ENCODE measurements around the gene UNC5C.
A peak's percentile ranks its signal among the peaks of the same experiment; 100 is the strongest.

Gene UNC5C

DNA sequence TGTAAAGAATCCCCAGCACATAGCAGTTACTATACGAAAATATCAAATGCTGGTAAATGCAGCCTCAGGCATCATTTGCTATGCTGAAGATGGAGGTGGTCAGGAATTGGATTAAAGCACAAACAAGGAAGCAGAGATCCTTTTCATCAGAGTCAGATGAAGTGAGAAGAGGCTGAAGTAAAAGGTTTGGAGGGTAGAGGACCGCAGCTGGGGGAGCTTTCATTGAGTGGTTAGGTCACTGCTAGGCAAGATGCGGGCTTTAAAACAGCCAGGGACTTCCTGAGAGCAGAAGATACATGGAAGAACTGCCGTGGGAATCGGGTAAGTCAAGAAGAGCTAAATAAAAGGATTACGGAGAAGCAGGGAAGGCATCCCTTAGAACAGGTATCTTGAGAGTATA is 351.4 kb downstream of the UNC5C start:
- Histone ChIP-seq H2AK5ac (ENCODE audit: low read length) (no peak overlapping the region), H4K12ac (ENCODE audit: low read depth, low read length) (no peak overlapping the region), H2AFZ (ENCODE audit: insufficient read depth, low read length, poor library complexity) (no peak overlapping the region), H3K4ac (ENCODE audit: low read depth, low read length) (no peak overlapping the region), H3K27me3 (ENCODE audit: insufficient read depth, low read length) (no peaks in the 10 kb centered on the region), H3K79me2 (ENCODE audit: control insufficient read depth, insufficient read depth, low read length, poor library complexity) (no peaks in the 10 kb centered on the region), H3K36me3 (ENCODE audit: control insufficient read depth in 1 of 2, insufficient read depth in 2 of 2, low read length in 2 of 2) (peaks cover 15 to 28% of the 10 kb centered on the region in 2 experiments), H4K91ac (ENCODE audit: low read depth, low read length) (no peak overlapping the region), H3K27ac (ENCODE audit: low read depth, low read length) (no peak overlapping the region), H3K18ac (ENCODE audit: low read length) (no peak overlapping the region), H4K8ac (ENCODE audit: low read depth, low read length) (no peak overlapping the region), H3K79me1 (ENCODE audit: low read length) (peaks cover 3% of the 10 kb centered on the region), H3K4me3 (ENCODE audit: low read depth, low read length) (no peak overlapping the region), H3K9me3 (ENCODE audit: insufficient read depth, low read depth, low read length) (peaks cover 2% of the 10 kb centered on the region), H2BK120ac (ENCODE audit: insufficient read depth, low read length, poor library complexity) (no peak overlapping the region), H3K4me2 (ENCODE audit: low read length) (no peak overlapping the region), H3K4me1 (ENCODE audit: control insufficient read depth in 1 of 2, insufficient read depth in 2 of 2, low read length in 2 of 2) (peaks cover 0 to 5% of the 10 kb centered on the region in 2 experiments), H3K9ac (ENCODE audit: low read length) (no peak overlapping the region), H3K23ac (ENCODE audit: low read length) (no peak overlapping the region), H3K14ac (ENCODE audit: low read length) (no peak overlapping the region), H2BK12ac (ENCODE audit: low read length) (no peak overlapping the region), H2BK5ac (ENCODE audit: low read depth, low read length, poor library complexity) (no peak overlapping the region)
- WGBS (ENCODE audit: extremely low coverage, insufficient coverage, insufficient read length): no CpG with 5 or more reads among the region's 6 CpGs
- no peak for DNase-seq

DNA sequence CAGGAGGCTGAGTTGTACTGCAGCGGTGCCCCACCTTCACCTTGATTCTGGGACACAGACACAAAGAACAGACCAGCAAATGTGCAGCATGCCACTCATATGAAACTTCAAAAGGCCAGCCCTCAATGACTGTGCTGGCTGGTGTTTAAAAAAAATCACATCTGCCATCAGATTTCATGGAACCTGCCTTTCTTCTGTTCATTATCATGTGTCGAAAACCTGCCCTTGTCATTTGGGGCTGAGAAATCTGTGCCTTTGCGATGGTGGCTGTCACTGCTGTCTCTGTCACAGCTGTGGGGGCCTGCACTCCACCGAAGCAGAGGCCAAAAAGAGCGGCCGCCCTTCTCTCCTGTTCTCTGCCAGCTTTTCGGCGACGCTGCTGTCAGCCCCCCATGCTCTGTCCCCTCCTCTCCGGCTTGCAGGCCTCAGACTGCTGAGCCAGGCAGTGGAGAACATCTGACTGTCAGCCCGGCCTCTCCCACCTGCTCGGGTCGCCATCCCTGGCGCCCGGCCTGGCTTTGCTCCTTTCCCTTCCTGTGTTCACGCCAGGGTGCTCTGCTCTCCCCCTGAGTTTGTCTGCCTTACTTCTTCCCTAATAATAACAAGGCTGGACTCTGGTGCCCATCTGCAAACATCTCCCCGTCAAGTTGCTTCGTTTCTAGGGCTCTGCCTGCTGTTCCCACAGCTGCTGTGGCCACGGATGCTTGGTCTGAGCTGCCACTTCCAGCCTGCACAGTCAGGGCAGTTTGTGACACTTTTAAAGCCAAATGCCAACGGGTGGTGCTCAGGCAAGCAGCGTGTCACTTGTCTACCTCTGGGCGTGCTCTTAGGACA is 355.2 kb downstream of the UNC5C start:
- Histone ChIP-seq H3K4ac (ENCODE audit: low read depth, low read length) (no peak overlapping the region), H3K79me2 (ENCODE audit: control insufficient read depth, insufficient read depth, low read length, poor library complexity) (no peaks in the 10 kb centered on the region), H3K27me3 (ENCODE audit: insufficient read depth, low read length) (no peaks in the 10 kb centered on the region), H2AK5ac (ENCODE audit: low read length) (no peak overlapping the region), H3K27ac (ENCODE audit: low read depth, low read length) (peak overlapping the region; percentile 36), H3K18ac (ENCODE audit: low read length) (no peak overlapping the region), H4K8ac (ENCODE audit: low read depth, low read length) (no peak overlapping the region), H3K79me1 (ENCODE audit: low read length) (peaks cover 8% of the 10 kb centered on the region), H4K12ac (ENCODE audit: low read depth, low read length) (no peak overlapping the region), H2AFZ (ENCODE audit: insufficient read depth, low read length, poor library complexity) (no peak overlapping the region), H3K4me1 (ENCODE audit: control insufficient read depth in 1 of 2, insufficient read depth in 2 of 2, low read length in 2 of 2) (peaks cover 6 to 8% of the 10 kb centered on the region in 2 experiments), H3K4me3 (ENCODE audit: low read depth, low read length) (no peak overlapping the region), H2BK120ac (ENCODE audit: insufficient read depth, low read length, poor library complexity) (no peak overlapping the region), H3K9me3 (ENCODE audit: insufficient read depth, low read depth, low read length) (peaks cover 2% of the 10 kb centered on the region), H3K14ac (ENCODE audit: low read length) (peak overlapping the region; percentile 8), H3K4me2 (ENCODE audit: low read length) (no peak overlapping the region), H2BK5ac (ENCODE audit: low read depth, low read length, poor library complexity) (no peak overlapping the region), H3K9ac (ENCODE audit: low read length) (no peak overlapping the region), H4K91ac (ENCODE audit: low read depth, low read length) (peak overlapping the region; percentile 33), H3K36me3 (ENCODE audit: control insufficient read depth in 1 of 2, insufficient read depth in 2 of 2, low read length in 2 of 2) (peaks cover 10 to 18% of the 10 kb centered on the region in 2 experiments), H3K23ac (ENCODE audit: low read length) (no peak overlapping the region), H2BK12ac (ENCODE audit: low read length) (no peak overlapping the region)
- no peak for DNase-seq
- WGBS (ENCODE audit: extremely low coverage, insufficient coverage, insufficient read length): no CpG with 5 or more reads among the region's 22 CpGs

DNA sequence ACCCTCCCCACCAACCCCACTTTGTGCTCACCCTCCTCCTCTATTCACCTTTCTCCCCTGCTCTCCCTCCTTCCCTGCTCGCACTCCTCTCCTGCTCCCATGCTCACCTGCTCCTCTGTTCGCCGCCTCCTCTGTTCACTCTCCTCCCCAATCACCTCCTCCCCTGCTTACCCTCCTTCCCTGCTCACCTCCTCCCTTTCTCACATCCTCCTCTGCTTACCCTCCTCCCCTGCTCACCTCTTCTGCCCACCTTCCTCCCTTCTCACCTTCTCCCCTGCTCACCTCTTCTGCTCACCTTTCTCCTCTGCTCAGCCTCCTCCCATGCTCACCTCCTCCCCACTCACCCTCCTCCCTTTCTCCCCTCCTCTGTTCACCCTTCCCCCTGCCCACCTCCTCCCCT is 357.2 kb downstream of the UNC5C start:
- H3K36me3 ChIP-seq (ENCODE audit: control insufficient read depth in 1 of 2, insufficient read depth in 2 of 2, low read length in 2 of 2): peaks cover 10 to 19% of the 10 kb centered on the region in 2 experiments
- WGBS (ENCODE audit: extremely low coverage, insufficient coverage, insufficient read length): no CpG with 5 or more reads among the region's 3 CpGs
- no peak overlapping the region for H3K4me3 ChIP-seq (ENCODE audit: low read depth, low read length)
- DNase-seq: no peak
- H3K9me3 ChIP-seq (ENCODE audit: insufficient read depth, low read depth, low read length): no peaks in the 10 kb centered on the region
- no peak overlapping the region for H2BK120ac ChIP-seq (ENCODE audit: insufficient read depth, low read length, poor library complexity)
- H3K23ac ChIP-seq (ENCODE audit: low read length): no peak overlapping the region
- H3K27ac ChIP-seq (ENCODE audit: low read depth, low read length): peak overlapping the region; percentile 71
- H4K91ac ChIP-seq (ENCODE audit: low read depth, low read length): peak overlapping the region; percentile 28
- H3K9ac ChIP-seq (ENCODE audit: low read length): no peak overlapping the region
- peak overlapping the region; percentile 5 for H4K8ac ChIP-seq (ENCODE audit: low read depth, low read length)
- H3K14ac ChIP-seq (ENCODE audit: low read length): no peak overlapping the region
- peak overlapping the region; percentile 34 for H3K18ac ChIP-seq (ENCODE audit: low read length)
- H3K79me1 ChIP-seq (ENCODE audit: low read length): peaks cover 8% of the 10 kb centered on the region
- H3K4ac ChIP-seq (ENCODE audit: low read depth, low read length): no peak overlapping the region
- no peak overlapping the region for H3K4me2 ChIP-seq (ENCODE audit: low read length)
- H4K12ac ChIP-seq (ENCODE audit: low read depth, low read length): no peak overlapping the region
- no peak overlapping the region for H2AK5ac ChIP-seq (ENCODE audit: low read length)
- H2BK5ac ChIP-seq (ENCODE audit: low read depth, low read length, poor library complexity): peak overlapping the region; percentile 37
- H3K79me2 ChIP-seq (ENCODE audit: control insufficient read depth, insufficient read depth, low read length, poor library complexity): no peaks in the 10 kb centered on the region
- H2BK12ac ChIP-seq (ENCODE audit: low read length): peak overlapping the region; percentile 4
- H3K4me1 ChIP-seq (ENCODE audit: control insufficient read depth in 1 of 2, insufficient read depth in 2 of 2, low read length in 2 of 2): peaks cover 6 to 8% of the 10 kb centered on the region in 2 experiments
- no peak overlapping the region for H2AFZ ChIP-seq (ENCODE audit: insufficient read depth, low read length, poor library complexity)
- no peaks in the 10 kb centered on the region for H3K27me3 ChIP-seq (ENCODE audit: insufficient read depth, low read length)

DNA sequence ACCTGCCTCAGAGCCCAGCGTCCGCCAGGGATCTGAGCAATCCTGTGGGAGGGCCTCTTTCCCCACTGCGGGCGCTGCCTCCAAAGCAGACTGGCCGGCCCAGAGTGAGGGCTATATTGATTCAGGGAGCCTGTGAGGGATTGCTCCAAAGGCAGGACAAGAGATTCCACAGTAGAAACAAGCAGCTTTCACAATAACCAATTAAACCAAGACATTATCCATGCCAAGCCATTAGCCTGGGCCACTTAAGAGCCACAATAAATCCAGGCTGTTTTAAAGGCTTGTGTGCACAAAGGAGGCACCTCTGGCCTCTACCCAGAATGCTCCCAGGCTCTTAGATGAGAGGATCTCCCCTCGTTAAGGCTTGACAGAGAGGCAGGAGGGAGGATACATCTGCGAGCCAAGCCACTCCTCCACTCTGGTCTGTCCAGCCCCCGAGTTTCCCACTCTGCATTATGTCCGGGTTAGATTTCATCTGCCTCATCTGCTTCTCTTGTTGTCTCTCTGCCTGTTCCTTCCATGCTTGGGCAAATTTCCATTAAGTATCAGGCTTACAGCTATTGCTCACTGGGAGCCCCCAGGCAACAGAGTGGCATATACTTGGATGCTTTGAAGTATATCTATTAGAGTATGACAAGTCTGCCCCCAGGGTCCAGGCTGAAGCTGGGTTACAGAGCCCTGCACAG is 357.9 kb downstream of the UNC5C start:
- no peaks in the 10 kb centered on the region for H3K27me3 ChIP-seq (ENCODE audit: insufficient read depth, low read length)
- peak overlapping the region; percentile 71 for H3K27ac ChIP-seq (ENCODE audit: low read depth, low read length)
- H3K36me3 ChIP-seq (ENCODE audit: control insufficient read depth in 1 of 2, insufficient read depth in 2 of 2, low read length in 2 of 2): peaks cover 10 to 19% of the 10 kb centered on the region in 2 experiments
- no peak overlapping the region for H3K4me3 ChIP-seq (ENCODE audit: low read depth, low read length)
- no peaks in the 10 kb centered on the region for H3K9me3 ChIP-seq (ENCODE audit: insufficient read depth, low read depth, low read length)
- H4K91ac ChIP-seq (ENCODE audit: low read depth, low read length): peak overlapping the region; percentile 28
- peak overlapping the region; percentile 26 for H2BK12ac ChIP-seq (ENCODE audit: low read length)
- no peak overlapping the region for H4K8ac ChIP-seq (ENCODE audit: low read depth, low read length)
- H3K4me2 ChIP-seq (ENCODE audit: low read length): no peak overlapping the region
- no peaks in the 10 kb centered on the region for H3K79me2 ChIP-seq (ENCODE audit: control insufficient read depth, insufficient read depth, low read length, poor library complexity)
- peaks cover 8% of the 10 kb centered on the region for H3K79me1 ChIP-seq (ENCODE audit: low read length)
- peak overlapping the region; percentile 37 for H2BK5ac ChIP-seq (ENCODE audit: low read depth, low read length, poor library complexity)
- no peak overlapping the region for H2AFZ ChIP-seq (ENCODE audit: insufficient read depth, low read length, poor library complexity)
- no peak overlapping the region for H3K18ac ChIP-seq (ENCODE audit: low read length)
- WGBS (ENCODE audit: extremely low coverage, insufficient coverage, insufficient read length): no CpG with 5 or more reads among the region's 9 CpGs
- no peak overlapping the region for H3K4ac ChIP-seq (ENCODE audit: low read depth, low read length)
- H2AK5ac ChIP-seq (ENCODE audit: low read length): no peak overlapping the region
- no peak overlapping the region for H3K23ac ChIP-seq (ENCODE audit: low read length)
- no peak overlapping the region for H2BK120ac ChIP-seq (ENCODE audit: insufficient read depth, low read length, poor library complexity)
- no peak overlapping the region for H4K12ac ChIP-seq (ENCODE audit: low read depth, low read length)
- no peak overlapping the region for H3K9ac ChIP-seq (ENCODE audit: low read length)
- H3K4me1 ChIP-seq (ENCODE audit: control insufficient read depth in 1 of 2, insufficient read depth in 2 of 2, low read length in 2 of 2): peaks cover 6 to 8% of the 10 kb centered on the region in 2 experiments
- DNase-seq: peak; percentile 50 to 63
- H3K14ac ChIP-seq (ENCODE audit: low read length): no peak overlapping the region
